ENCODE results near the gene CCDC191. TPM values are rescaled to one million over a fixed set of nuclear protein-coding genes. Genes with fewer than 3 reads are reported as not detected.

CCDC191 gene
- total and polyA plus RNA-seq, 8 donors: 2.8 to 8.7 (median 4.4) TPM

- ATAC-seq (no peak), DNase-seq (no peak), FAIRE-seq (no peak)
- no peak overlapping the region for H3K27ac ChIP-seq
- no peak for TF ChIP-seq CTCF (IDR thresholded peaks at IDR 0.05)
- 89 to 94% methylated on average over 8 of the region's 8 CpGs for WGBS, 2 donors
- no peak overlapping the region for H3K4me3 ChIP-seq
- no peaks in the 10 kb centered on the region for H3K27me3 ChIP-seq
- no peaks in the 10 kb centered on the region for H3K4me1 ChIP-seq
- intact Hi-C loops (cut with DNase I): no loop called here
- peaks cover 0 to 8% (median 7%) of the 10 kb centered on the region in 3 donors for H3K36me3 ChIP-seq
- H3K9me3 ChIP-seq: no peaks in the 10 kb centered on the region
Measured at GRCh38 chr3:113954091-113954685, 102.1 kb downstream of the CCDC191 start.

- no peak for ATAC-seq
- Histone ChIP-seq H3K9me3 (no peaks in the 10 kb centered on the region), H3K4me3 (no peak overlapping the region), H3K36me3 (peaks cover 0 to 6% (median 5%) of the 10 kb centered on the region in 3 donors), H3K27ac (no peak overlapping the region), H3K4me1 (no peaks in the 10 kb centered on the region), H3K27me3 (no peaks in the 10 kb centered on the region)
- intact Hi-C loops (cut with DNase I): no loop called here
- no peak for DNase-seq
- FAIRE-seq: no peak
- no peak for TF ChIP-seq CTCF (IDR thresholded peaks at IDR 0.05)
- 81 to 85% methylated on average over 7 of the region's 7 CpGs for whole genome bisulfite sequencing, 2 donors
Measured at GRCh38 chr3:113953677-113954076, 102.6 kb downstream of the CCDC191 start.

GRCh38 chr3:113952921-113953320 lies 103.4 kb downstream of the CCDC191 start:
- no peaks in the 10 kb centered on the region for H3K36me3 ChIP-seq
- TF ChIP-seq CTCF (IDR thresholded peaks at IDR 0.05): no peak
- ATAC-seq: no peak
- no peaks in the 10 kb centered on the region for H3K9me3 ChIP-seq
- H3K4me1 ChIP-seq: no peaks in the 10 kb centered on the region
- no peak for DNase-seq
- H3K4me3 ChIP-seq: no peak overlapping the region
- FAIRE-seq: no peak
- H3K27ac ChIP-seq: no peak overlapping the region
- no peaks in the 10 kb centered on the region for H3K27me3 ChIP-seq
- intact Hi-C loops (cut with DNase I): no loop called here

GRCh38 chr3:113948015-113948917 lies 108.1 kb downstream of the CCDC191 start:
- Histone ChIP-seq H3K27me3 (no peaks in the 10 kb centered on the region), H3K9me3 (no peaks in the 10 kb centered on the region), H3K4me1 (no peaks in the 10 kb centered on the region), H3K4me3 (peak overlapping the region; percentile 71 to 96 (median 84)), H3K27ac (peak overlapping the region; percentile 58 to 78 (median 72)), H3K36me3 (no peaks in the 10 kb centered on the region)
- ATAC-seq (peak; percentile 50 to 78 (median 66)), DNase-seq (peak; percentile 61 to 87 (median 71)), FAIRE-seq (no peak)
- 1% methylated on average over 56 to 65 of the region's 65 CpGs for WGBS, 2 donors
- intact Hi-C loops (cut with DNase I): no loop called here
- TF ChIP-seq CTCF (IDR thresholded peaks at IDR 0.05): no peak

Data from pancreas (tissue), 10 donors.